Measurements from ENCODE around the gene LIN9. TPM values are rescaled to one million over a fixed set of nuclear protein-coding genes. Genes with fewer than 3 reads are reported as not detected.
A peak's percentile ranks its signal among the peaks of the same experiment; 100 is the strongest.
"Not testable (repeated sequence)": the region's sequence is repeated elsewhere in the genome, so short reads cannot be mapped to it uniquely, and the experiment has no call there.

LIN9 gene
- polyA plus RNA-seq, 1 donor, result 12.3 TPM

GRCh38 chr1:226274138-226274537 lies 34.8 kb downstream of the LIN9 start:
- no peak for DNase-seq

DNA sequence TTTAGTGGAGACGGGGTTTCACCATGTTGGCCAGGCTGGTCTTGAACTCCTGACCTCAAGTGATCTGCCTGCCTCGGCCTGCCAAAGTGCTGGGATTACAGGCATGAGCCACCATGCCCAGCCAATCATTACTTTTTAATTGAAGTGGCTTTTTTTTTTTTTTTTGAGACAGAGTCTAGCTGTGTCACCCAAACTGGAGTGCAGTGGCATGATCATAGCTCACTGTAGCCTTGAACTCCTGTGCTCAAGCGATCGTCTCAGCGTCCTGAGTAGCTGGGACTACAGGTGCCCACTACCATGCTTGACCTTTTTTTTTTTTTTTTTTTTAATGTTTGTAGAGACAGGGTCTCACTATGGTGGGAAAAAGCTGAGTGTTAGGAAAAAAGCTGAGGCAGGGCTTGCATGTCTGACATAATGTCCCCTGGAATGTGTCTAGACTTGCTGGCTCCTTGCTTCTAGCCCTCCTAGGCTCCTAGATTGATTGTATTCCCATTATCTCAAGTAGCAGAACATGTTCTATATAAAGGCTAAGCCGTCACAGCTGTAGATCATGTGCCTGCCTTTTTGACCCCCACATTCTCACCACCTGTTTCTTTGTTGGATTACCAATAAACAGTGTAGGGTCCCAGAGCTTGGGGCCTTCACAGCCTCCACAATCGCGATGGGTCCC lies 36.6 kb downstream of the LIN9 start:
- DNase-seq, result not testable (repeated sequence)

DNA sequence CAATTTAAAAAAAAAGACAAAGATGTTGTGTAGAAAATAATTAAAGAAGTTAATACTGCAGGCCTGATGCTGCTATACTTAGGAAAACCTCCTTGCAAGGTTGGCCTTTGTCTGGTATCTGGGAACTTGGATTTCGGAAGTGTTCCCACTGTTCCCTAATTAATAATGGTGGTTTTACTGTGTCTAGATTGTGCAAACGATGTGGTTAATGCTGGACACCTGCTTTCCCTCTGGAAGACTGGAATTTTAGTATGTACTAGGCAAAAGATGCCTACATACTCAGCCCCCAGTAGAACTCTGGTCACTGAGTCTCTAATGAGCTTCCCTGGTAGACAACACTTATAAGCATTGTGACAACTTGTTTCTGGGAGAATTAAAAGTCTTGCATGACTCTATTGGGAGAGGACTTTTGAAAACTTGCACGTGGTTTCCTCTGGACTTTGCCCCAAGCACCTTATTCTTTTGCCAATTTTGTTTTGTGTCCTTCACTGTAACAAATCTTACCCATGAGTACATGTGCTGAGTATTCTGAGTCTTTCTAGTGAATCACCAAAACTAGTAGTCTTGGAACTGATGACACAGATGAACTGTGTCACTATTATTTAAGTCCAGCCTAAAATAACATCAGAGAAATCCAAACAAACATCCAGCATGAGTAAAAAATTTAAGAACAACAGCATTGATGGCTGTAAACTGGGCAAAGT lies 40.4 kb downstream of the LIN9 start:
- no peak for DNase-seq

GRCh38 chr1:226261818-226262217 lies 47.1 kb downstream of the LIN9 start:
- DNase-seq, result no peak

DNA sequence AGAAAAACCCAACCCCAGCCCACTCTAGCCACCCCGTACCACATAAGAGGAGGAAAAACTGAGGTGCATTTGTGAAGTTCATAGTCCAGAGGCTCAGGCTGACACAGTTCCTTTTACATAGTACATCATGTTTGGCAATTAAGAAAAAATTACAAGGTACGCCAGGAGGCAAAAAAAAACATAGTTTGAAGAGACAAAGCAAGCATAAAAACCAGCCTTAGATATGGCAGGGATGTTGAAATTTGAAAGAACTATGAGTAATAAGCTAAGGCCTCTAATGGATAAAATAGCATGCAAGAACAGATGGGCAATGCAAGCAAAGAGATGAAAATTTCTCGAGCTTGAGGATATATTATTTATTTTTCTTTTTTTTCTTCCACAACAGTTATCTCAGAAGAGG lies 53.6 kb downstream of the LIN9 start:
- no peak for DNase-seq

DNA sequence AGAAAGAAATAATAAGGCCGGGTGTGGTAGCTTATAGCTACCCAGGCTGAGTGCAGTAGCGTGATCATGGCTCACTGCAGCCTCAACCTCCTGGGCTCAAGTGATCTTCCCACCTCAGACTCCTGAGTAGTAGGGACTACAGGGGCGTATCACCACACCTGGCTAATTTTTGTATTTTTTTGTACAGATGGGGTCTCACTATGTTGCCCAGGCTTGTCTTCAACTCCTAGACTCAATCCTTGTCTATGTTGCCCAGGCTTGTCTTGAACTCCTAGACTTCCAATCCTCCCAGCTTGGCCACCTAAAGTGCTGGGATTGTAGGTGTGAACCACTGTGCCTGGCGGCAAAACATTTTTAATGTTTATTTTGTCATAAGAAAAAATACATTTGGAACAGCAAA lies 55.0 kb downstream of the LIN9 start:
- no peak for DNase-seq

DNA sequence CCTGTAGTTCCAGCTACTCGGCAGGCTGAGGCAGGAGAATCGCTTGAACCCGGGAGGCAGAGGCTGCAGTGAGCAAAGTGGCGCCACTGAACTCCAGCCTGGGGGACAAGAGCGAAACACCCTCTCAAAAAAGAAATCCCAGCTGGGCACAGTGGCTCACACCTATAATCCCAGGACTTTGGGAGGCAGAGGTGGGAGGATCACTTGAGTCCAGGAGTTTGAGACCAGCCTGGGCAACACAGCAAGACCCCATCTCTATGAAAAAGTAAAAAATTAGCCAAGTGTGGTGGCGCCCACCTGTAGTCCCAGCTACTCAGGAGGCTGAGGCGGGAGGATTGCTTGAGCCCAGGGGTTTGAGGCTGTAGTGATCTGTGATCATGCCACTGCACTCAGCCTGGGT lies 56.1 kb downstream of the LIN9 start:
- not testable (repeated sequence) for DNase-seq

DNA sequence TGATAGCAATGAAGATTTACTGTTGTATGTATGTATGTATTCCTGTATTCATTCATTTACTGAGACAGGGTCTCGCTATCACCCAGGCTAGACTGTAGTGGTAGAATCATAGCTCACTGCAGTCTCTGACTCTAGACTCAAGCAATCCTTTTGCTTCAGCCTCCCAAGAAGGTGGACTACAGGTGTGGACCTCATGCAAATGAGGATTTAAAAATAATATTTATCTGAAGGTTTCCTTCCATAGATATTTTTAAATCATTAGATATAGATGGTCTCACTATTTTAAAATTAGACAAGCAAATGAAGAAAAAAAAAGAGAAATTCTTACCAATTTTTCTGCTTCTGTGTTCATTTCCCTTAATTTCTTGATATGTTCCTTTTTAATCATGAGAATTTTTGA lies 58.5 kb downstream of the LIN9 start:
- DNase-seq, result no peak

- no peak for DNase-seq
These were observed 60.2 kb downstream of the LIN9 start for GRCh38 chr1:226248796-226249195.

DNA sequence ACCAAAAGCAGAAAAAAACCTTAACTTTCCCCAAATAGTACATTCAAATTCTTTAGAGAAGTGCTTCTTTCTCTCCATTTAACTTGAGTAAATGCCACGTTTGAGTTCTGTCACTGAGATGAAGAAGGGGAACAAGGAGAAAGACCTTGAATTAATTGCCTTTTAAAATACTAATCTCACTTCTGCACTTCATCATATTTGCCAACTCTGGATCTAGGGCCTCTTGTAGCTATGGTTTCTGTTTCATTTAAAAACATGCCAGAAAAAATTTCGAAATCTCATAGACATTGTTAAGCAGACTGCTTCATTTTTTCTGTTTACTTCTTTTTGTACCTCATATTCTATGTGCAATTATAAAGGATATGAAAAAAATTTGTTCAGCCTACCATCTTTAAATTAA lies 60.9 kb downstream of the LIN9 start:
- DNase-seq, result no peak

GRCh38 chr1:226239421-226239820 lies 69.5 kb downstream of the LIN9 start:
- no peak for DNase-seq

- DNase-seq, result no peak
These were observed 72.1 kb downstream of the LIN9 start for GRCh38 chr1:226236826-226237225.

- DNase-seq, result no peak
These were observed 75.2 kb downstream of the LIN9 start for GRCh38 chr1:226233806-226234205.

DNA sequence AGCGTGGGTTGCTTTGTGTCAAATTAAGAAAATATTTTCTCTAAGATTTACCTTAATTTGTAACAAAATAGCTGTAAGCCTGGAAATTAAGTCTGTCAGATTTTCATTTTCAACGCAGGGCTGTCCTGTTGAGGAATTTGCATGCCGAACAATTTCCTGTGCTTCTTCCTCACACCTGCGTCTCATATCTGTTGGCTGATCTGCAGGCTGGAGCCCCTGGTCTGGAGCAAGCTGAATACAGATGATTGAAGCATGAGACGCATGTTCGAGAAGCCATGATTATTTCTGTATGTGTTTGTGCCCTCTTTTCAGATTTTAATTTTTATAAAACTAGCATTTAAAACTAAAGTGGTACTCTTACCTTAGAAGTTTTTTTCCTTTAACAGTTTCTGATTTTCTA lies 75.7 kb downstream of the LIN9 start:
- DNase-seq, result no peak

GRCh38 chr1:226226601-226227000 lies 82.4 kb downstream of the LIN9 start:
- DNase-seq, result no peak

DNA sequence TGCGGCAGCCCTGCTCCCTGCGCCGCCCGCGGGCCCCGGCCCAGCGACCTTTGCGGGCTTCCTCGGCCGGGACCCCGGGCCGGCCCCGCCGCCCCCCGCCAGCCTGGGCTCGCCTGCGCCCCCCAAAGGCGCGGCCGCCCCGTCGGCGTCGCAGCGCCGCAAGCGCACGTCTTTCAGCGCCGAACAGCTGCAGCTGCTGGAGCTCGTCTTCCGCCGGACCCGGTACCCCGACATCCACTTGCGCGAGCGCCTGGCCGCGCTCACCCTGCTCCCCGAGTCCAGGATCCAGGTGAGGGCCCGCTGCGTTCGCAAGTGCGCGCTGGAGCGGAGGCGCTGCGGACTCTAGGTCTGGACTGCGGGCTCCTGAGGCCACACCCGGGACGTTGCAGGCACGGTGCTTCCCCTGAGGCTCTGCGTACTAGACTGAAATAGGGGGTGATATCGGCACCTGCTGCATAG lies 85.1 kb downstream of the LIN9 start:
- DNase-seq, result peak; percentile 18

DNA sequence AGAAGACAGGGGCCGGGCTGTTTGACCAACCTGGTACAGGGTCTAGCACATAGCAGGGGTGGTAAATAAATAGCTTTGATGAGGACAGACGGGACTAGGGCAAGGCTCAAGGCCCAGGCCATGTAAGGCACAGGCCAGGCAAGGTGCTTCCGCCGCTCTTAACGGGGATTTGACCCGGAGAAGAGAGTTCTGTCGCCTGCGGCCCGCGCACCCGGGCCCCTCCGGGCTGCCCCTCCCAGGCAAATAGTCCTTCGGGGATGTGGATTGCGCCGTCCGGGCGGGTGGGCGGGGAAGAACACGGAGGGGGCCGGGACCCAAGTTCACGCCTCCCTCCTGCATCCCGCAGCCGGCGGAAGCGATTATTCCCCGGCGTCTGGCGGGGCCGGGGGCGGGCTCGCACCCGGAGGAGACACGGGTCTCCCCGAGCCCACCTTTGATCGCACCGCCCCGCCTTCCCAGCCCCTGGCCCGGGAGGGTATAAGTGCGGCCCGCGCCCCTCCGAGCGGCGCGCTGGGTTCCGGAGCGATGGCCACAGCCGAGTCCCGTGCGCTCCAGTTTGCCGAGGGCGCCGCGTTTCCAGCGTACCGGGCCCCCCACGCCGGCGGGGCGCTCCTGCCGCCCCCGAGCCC lies 85.7 kb downstream of the LIN9 start, which contains the start of gene MIXL1:
TSS of gene MIXL1 (plus strand) at position 508 of the 629 bp plus-strand sequence. CDS start at position 526, 18 bp downstream.
- DNase-seq, result peak; percentile 6

DNA sequence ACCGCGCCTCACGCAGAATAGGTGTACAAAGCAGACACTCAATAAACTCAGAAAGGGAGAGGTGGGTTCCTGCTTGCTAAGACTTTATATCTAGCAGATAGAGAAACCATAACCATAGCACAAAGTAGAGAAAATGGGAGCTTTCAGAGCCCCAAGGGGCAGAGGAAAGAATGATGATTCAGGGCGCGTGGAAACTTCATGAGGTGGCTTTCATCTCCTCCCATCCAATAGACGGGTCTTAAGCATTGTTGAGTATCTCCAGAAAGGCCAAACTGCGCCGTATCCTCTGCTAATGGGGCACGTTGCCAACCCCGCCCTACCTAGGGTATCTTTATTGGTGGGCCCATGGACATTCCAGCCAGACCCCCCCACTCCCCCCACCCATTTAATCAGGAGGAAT lies 86.3 kb downstream of the LIN9 start:
- DNase-seq, result no peak

DNA sequence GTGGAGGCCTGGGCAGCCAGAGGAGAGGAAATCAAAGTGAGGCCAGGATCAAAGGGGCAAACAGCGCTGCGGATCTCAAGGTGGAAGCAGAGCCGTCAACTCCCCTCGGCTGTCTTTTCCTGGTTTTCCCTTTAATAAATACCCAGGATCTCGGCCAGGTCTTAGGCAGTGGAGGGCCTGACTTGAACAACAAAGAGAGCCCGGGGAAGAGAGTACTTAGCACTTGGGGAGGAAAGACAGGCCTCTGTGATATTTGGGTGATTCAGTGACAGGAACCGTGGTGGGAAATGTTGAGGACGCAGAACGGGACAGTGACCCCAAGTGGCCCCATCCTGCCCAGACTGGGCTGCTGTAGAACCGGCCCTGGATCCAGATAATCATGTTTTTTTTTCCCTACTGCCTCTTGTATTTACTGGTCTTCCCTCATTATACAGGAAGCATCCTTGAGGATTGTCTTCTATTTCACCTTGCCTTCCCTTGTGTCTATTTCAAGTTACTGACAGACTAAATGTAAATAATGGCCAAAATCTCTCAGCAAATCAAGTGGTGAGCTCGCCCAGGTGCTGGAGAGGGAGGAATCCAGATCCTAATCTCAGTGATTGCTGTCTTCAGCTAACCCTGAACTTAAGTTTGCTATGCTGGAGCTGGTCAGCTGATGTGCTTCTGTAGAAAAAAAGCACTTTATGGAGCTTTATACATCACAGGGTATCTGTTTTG lies 88.3 kb downstream of the LIN9 start:
- no peak for DNase-seq

DNA sequence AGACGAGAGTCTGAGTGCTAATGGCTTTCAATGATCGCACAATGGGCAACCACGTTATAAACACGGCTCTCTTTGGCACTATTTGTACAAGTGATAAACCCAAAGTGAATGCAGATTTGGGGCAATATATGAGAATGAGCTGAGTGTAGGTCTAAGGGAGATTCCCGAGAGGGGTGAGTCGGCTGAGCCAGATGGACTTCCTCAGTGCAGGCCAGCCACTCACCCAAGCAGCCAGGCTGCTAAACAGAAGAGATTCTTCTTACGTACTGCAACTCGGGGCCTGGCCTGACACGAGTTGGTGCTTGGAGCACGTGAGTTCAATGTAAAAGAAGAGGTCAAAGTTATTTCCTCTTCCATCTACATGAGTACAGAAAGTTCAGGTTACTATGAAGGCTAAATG lies 91.7 kb downstream of the LIN9 start:
- no peak for DNase-seq

- no peak for DNase-seq
These were observed 92.9 kb downstream of the LIN9 start for GRCh38 chr1:226216056-226216455.

DNA sequence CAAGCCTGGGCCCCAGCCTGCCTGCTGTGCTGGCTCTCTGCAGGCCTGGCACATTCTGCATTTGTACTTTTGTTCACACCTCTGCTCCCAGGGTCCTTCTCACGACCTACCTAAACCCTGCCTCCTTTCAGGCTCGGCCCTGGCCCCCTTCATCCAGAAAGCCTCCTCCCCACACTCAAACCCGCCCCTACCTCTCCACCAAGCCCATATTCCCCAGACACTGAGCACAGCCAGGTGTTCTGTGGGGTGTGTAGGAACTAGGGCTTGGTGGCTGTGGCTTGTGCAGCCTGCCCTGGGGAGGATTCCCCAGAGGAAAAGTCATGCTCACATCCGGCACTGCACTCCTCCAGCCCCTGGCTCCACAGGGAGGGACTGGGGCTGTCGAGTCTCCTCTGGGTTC lies 93.7 kb downstream of the LIN9 start:
- DNase-seq, result no peak

DNA sequence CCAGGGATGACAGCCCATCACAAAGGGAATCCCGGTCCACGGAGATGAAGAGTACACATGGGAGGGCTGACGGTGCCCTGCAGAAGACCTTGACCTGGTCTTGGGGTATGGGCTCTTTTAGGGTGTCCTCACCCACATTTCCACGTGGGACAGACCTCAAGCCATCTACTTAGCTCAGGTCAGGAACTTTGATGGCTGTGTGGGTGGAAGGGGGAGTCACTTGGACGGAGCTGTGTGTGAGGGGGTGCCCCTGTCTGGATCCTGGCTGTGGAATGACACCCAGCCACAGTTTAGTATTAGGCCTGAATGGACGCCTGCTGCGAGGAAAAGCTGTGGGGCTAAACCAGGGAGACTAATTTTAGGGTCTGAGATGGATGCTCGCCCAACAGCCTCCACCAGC lies 96.4 kb downstream of the LIN9 start:
- DNase-seq, result no peak

Data from left kidney (tissue), 2 donors.